ENCODE results near the gene KRCC1.

DNA sequence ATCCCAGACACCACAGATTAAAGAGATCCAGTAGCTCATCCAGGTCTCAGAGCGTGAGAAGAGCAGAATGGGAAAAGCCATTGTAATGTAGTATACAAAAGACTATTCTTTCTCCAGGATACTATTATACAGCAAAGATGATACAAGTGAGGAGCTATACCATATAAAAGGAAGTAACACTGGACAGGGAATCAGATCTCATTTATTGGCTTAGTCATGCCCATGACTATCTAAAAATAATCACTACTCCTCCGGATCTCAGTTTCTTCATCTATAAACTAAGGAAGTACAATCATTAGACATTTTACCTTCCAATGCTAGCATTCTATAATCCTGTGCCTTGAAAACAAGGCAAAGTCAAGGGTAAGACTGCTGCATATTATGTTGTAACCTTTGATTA, 19.4 kb downstream of the KRCC1 start:
- no peak for TF ChIP-seq POLR2A (IDR thresholded peaks at IDR 0.05)
- TF ChIP-seq, protein P1, sequence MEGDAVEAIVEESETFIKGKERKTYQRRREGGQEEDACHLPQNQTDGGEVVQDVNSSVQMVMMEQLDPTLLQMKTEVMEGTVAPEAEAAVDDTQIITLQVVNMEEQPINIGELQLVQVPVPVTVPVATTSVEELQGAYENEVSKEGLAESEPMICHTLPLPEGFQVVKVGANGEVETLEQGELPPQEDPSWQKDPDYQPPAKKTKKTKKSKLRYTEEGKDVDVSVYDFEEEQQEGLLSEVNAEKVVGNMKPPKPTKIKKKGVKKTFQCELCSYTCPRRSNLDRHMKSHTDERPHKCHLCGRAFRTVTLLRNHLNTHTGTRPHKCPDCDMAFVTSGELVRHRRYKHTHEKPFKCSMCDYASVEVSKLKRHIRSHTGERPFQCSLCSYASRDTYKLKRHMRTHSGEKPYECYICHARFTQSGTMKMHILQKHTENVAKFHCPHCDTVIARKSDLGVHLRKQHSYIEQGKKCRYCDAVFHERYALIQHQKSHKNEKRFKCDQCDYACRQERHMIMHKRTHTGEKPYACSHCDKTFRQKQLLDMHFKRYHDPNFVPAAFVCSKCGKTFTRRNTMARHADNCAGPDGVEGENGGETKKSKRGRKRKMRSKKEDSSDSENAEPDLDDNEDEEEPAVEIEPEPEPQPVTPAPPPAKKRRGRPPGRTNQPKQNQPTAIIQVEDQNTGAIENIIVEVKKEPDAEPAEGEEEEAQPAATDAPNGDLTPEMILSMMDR (IDR thresholded peaks at IDR 0.05): no peak
